ENCODE measurements around the gene EPN1.

EPN1 gene

GRCh38 chr19:55679343-55680257 lies 4.6 kb downstream of the EPN1 start:
- no peak for DNase-seq (ENCODE audit: low read depth)

GRCh38 chr19:55680339-55681130 lies 5.5 kb downstream of the EPN1 start:
- DNase-seq (ENCODE audit: low read depth) = no peak

- no peak for DNase-seq (ENCODE audit: low read depth)
These were observed 6.4 kb downstream of the EPN1 start for GRCh38 chr19:55681131-55682092.

GRCh38 chr19:55683449-55684261 lies 8.6 kb downstream of the EPN1 start:
- DNase-seq (ENCODE audit: low read depth) = no peak

GRCh38 chr19:55684946-55685681 lies 10.1 kb downstream of the EPN1 start:
- no peak for DNase-seq (ENCODE audit: low read depth)

GRCh38 chr19:55685776-55686175 lies 10.8 kb downstream of the EPN1 start:
- DNase-seq (ENCODE audit: low read depth) = no peak

GRCh38 chr19:55686311-55687050 lies 11.5 kb downstream of the EPN1 start:
- DNase-seq (ENCODE audit: low read depth) = no peak

- no peak for DNase-seq (ENCODE audit: low read depth)
These were observed 12.5 kb downstream of the EPN1 start for GRCh38 chr19:55687281-55688201.

- no peak for DNase-seq (ENCODE audit: low read depth)
These were observed 13.6 kb downstream of the EPN1 start for GRCh38 chr19:55688422-55689218.

- DNase-seq (ENCODE audit: low read depth) = no peak
These were observed 14.5 kb downstream of the EPN1 start for GRCh38 chr19:55689411-55690108.

GRCh38 chr19:55690109-55690768 lies 15.2 kb downstream of the EPN1 start:
- no peak for DNase-seq (ENCODE audit: low read depth)

- no peak for DNase-seq (ENCODE audit: low read depth)
These were observed 15.9 kb downstream of the EPN1 start for GRCh38 chr19:55690769-55691545.

GRCh38 chr19:55691561-55692481 lies 16.8 kb downstream of the EPN1 start:
- no peak for DNase-seq (ENCODE audit: low read depth)

GRCh38 chr19:55692681-55693081 lies 17.7 kb downstream of the EPN1 start:
- DNase-seq (ENCODE audit: low read depth) = no peak

Measured in activated T-cell treated with anti-CD3 and anti-CD28 coated beads for 1 hour (primary cell).